ENCODE measurements around the gene TEKT1. TPM values are rescaled to one million over a fixed set of nuclear protein-coding genes. Genes with fewer than 3 reads are reported as not detected.

The TEKT1 gene
- total RNA-seq, 1 experiment from 2014 or later: not detected

GRCh38 chr17:6793748-6794493 is 37.6 kb downstream of the TEKT1 start:
- no peak overlapping the region for H4K5ac ChIP-seq (ENCODE audit: insufficient read length, low read depth, low read length)
- no peak overlapping the region for H2BK120ac ChIP-seq (ENCODE audit: low read depth, low read length, poor library complexity, severe bottlenecking)
- no peak for TF ChIP-seq CTCF (conservative IDR thresholded peaks at IDR 0.05)
- no peak overlapping the region for H3K4ac ChIP-seq (ENCODE audit: low read depth, low read length)
- H3T11ph ChIP-seq (ENCODE audit: low read length): no peak overlapping the region
- Mint-ChIP-seq H3K27ac (no peak overlapping the region), H3K4me3 (no peak overlapping the region), H3K9me3 (no peaks in the 10 kb centered on the region), H3K36me3 (ENCODE audit: insufficient read depth in 1 of 3, low read depth in 3 of 3) (no peaks in the 10 kb centered on the region), H3K4me1 (peaks cover 3 to 5% of the 10 kb centered on the region in 2 experiments; a peak in 1 of 4 replicates), H3K27me3 (ENCODE audit: low read depth) (peaks cover 35% of the 10 kb centered on the region)
- H2BK15ac ChIP-seq (ENCODE audit: low read depth, low read length): no peak overlapping the region
- no peak overlapping the region for H3K23ac ChIP-seq (ENCODE audit: insufficient read length, low read depth, low read length)
- no peaks in the 10 kb centered on the region for H3K79me2 ChIP-seq (ENCODE audit: insufficient read depth, low read length)
- H3K9me3 ChIP-seq (ENCODE audit: control insufficient read depth, low read depth, low read length): no peaks in the 10 kb centered on the region
- no peak overlapping the region for H2BK5ac ChIP-seq (ENCODE audit: insufficient read length, low read length)
- no peak overlapping the region for H3K4me2 ChIP-seq (ENCODE audit: insufficient read depth, insufficient read length, low read length)
- H3K79me1 ChIP-seq (ENCODE audit: insufficient read depth, low read depth, low read length, poor library complexity, severe bottlenecking): no peaks in the 10 kb centered on the region
- no peak overlapping the region for H2BK12ac ChIP-seq (ENCODE audit: insufficient read length, low read depth, low read length)
- H2BK20ac ChIP-seq (ENCODE audit: low read depth, low read length, poor library complexity, severe bottlenecking): no peak overlapping the region
- H3K27me3 ChIP-seq (ENCODE audit: insufficient read depth, low read length): no peaks in the 10 kb centered on the region
- H3K14ac ChIP-seq (ENCODE audit: insufficient read depth, low read length): no peak overlapping the region
- H4K8ac ChIP-seq (replicated peaks; ENCODE audit: insufficient read length, low read depth, low read length): no peak overlapping the region
- no peaks in the 10 kb centered on the region for H3K4me1 ChIP-seq (ENCODE audit: insufficient read depth, low read length)
- no peaks in the 10 kb centered on the region for H4K20me1 ChIP-seq (ENCODE audit: control insufficient read depth, insufficient read depth, insufficient read length)
- no peak overlapping the region for H2AK5ac ChIP-seq (ENCODE audit: insufficient read length, low read length)
- no peak overlapping the region for H3K9ac ChIP-seq (ENCODE audit: extremely low read depth, insufficient read length, low read length)
- H4K91ac ChIP-seq (ENCODE audit: insufficient read length, low read depth, low read length): no peak overlapping the region
- no peak overlapping the region for H3K56ac ChIP-seq (ENCODE audit: insufficient read length, low read depth, low read length)
- no peaks in the 10 kb centered on the region for H3K23me2 ChIP-seq (ENCODE audit: insufficient read length, low read depth, low read length, poor library complexity, severe bottlenecking)
- no peak overlapping the region for H3K18ac ChIP-seq (ENCODE audit: insufficient read length, low read depth, low read length)
- no CpG with 5 or more reads among the region's 5 CpGs for WGBS (ENCODE audit: extremely low coverage, insufficient read length, low lambda C conversion rate)
- no peak overlapping the region for H3K27ac ChIP-seq (ENCODE audit: insufficient read length, low read depth, low read length)
- no peak for DNase-seq
- H2AFZ ChIP-seq (ENCODE audit: low read length): no peak overlapping the region
